IMR-90 (cell line): ENCODE measurements around the gene ZNF341.

Source experiments
- CHD1 ChIP-seq: IDR thresholded peaks from 2 replicates; pipeline ENCODE4 v1.6.1; 2012; ENCODE audit warnings: low read depth, low read length, improper control_type of control experiment
- MAZ ChIP-seq: IDR thresholded peaks from 2 replicates; pipeline ENCODE4 v1.6.1; 2012; ENCODE audit warnings: low read depth, mild to moderate bottlenecking, low read length, improper control_type of control experiment, moderate library complexity, borderline replicate concordance
- MXI1 ChIP-seq: IDR thresholded peaks from 2 replicates; pipeline ENCODE4 v1.6.1; 2012; ENCODE audit warnings: low read depth, mild to moderate bottlenecking, low read length, moderate library complexity, borderline replicate concordance
- POLR2A ChIP-seq: IDR thresholded peaks from 2 replicates; pipeline ENCODE4 v1.6.1; 2012; ENCODE audit warnings: mild to moderate bottlenecking, low read depth, low read length
- RCOR1 ChIP-seq: IDR thresholded peaks from 2 replicates; pipeline ENCODE4 v1.6.1; 2012; ENCODE audit warnings: mild to moderate bottlenecking, low read length, improper control_type of control experiment; ENCODE audit not compliant: insufficient replicate concordance
- RFX5 ChIP-seq: IDR thresholded peaks from 2 replicates; pipeline ENCODE4 v1.8.0; 2012; ENCODE audit warnings: low read depth, mild to moderate bottlenecking, low read length, moderate library complexity
- TF ChIP-seq, protein P1 (sequence below): conservative IDR thresholded peaks from 2 replicates; pipeline ENCODE4 v1.5.1; 2012; ENCODE audit warnings: mild to moderate bottlenecking, low read depth, low read length, improper control_type of control experiment
- TF ChIP-seq, protein P2 (sequence below): fragments of 150-350 bp; IDR thresholded peaks from 2 replicates; pipeline ENCODE4 v1.6.1; 2017; ENCODE audit warnings: mild to moderate bottlenecking, antibody characterized with exemption, low read length, low read depth

DNA sequence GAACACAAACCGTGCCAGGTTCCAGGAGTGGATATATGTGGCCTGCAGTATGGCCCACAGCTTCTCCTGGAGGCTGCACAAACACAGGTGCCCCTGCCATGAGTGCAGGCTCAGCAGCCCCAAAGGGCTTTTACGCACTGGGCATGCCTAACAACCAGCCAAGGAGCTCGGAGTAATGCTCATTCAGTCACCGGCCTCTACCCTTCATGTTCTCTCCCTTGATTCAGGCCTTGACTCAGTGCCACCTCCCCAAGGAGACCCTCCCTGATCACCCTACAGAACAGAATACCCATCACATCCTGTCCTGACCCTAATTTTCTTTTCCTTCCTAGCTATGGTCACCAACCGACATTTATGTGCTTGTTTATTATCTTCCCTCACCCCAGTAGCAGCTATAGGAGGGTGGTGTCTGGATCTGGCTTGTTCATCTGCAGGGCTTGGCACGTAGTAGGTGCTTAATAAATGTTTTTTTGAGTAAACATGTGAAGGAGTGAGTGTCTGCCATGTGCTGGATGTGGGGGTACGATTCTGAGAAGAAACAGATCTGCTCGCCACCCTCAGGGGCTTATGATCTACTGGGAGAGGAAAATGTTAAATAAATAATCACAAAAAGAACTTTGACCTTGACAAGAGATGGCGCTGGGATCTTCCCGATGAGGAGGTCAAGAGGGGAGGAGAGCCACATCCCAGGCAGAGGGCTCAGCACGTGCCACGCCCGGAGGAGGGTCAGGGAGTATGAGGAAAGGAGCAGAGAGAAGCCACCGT lies 20.9 kb upstream of the ZNF341 start:
- TF ChIP-seq RCOR1 (no peak), POLR2A (no peak), MAZ (no peak), RFX5 (no peak), CHD1 (no peak), MXI1 (no peak)
- TF ChIP-seq, protein P1, sequence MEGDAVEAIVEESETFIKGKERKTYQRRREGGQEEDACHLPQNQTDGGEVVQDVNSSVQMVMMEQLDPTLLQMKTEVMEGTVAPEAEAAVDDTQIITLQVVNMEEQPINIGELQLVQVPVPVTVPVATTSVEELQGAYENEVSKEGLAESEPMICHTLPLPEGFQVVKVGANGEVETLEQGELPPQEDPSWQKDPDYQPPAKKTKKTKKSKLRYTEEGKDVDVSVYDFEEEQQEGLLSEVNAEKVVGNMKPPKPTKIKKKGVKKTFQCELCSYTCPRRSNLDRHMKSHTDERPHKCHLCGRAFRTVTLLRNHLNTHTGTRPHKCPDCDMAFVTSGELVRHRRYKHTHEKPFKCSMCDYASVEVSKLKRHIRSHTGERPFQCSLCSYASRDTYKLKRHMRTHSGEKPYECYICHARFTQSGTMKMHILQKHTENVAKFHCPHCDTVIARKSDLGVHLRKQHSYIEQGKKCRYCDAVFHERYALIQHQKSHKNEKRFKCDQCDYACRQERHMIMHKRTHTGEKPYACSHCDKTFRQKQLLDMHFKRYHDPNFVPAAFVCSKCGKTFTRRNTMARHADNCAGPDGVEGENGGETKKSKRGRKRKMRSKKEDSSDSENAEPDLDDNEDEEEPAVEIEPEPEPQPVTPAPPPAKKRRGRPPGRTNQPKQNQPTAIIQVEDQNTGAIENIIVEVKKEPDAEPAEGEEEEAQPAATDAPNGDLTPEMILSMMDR, result no peak
- TF ChIP-seq, protein P2, sequence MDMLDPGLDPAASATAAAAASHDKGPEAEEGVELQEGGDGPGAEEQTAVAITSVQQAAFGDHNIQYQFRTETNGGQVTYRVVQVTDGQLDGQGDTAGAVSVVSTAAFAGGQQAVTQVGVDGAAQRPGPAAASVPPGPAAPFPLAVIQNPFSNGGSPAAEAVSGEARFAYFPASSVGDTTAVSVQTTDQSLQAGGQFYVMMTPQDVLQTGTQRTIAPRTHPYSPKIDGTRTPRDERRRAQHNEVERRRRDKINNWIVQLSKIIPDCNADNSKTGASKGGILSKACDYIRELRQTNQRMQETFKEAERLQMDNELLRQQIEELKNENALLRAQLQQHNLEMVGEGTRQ, result no peak
